Dermis microvascular lymphatic vessel endothelial cell (primary cell): ENCODE measurements around the gene PLET1. TPM values are rescaled to one million over a fixed set of nuclear protein-coding genes. Genes with fewer than 3 reads are reported as not detected.
"Not testable (repeated sequence)": the region's sequence is repeated elsewhere in the genome, so short reads cannot be mapped to it uniquely, and the experiment has no call there.

Experiments used
- DNase-seq, 2 donors: peaks; one replicate each; pipeline versions ENCODE4 v3.0.0 to v3.0.0-alpha.2; 2010; ENCODE audit warnings: low read depth in 2 of 2
- total RNA-seq: library from RNA; depleted of rRNA; stranded (reverse); fragments of >200 nt; gene quantifications from 2 replicates; pipeline ENCODE4 v1.2.1, GENCODE V29; 2014

PLET1 gene
- total RNA-seq, 1 donor from 2014 or later, result not detected

GRCh38 chr11:112212710-112213109 is 48.0 kb downstream of the PLET1 start:
- DNase-seq, result no peak

GRCh38 chr11:112212290-112212689 is 48.4 kb downstream of the PLET1 start:
- no peak for DNase-seq

GRCh38 chr11:112211536-112211935 is 49.1 kb downstream of the PLET1 start:
- no peak for DNase-seq

- DNase-seq, result no peak
These were observed 49.8 kb downstream of the PLET1 start for GRCh38 chr11:112210890-112211289.

- no peak for DNase-seq
These were observed 54.6 kb downstream of the PLET1 start for GRCh38 chr11:112206071-112206470.

- DNase-seq, result no peak
These were observed 60.4 kb downstream of the PLET1 start for GRCh38 chr11:112200252-112200651.

GRCh38 chr11:112199101-112199500 is 61.6 kb downstream of the PLET1 start:
- not testable (repeated sequence) for DNase-seq

Other genes with a start within 250 kb of the PLET1 start
- gene DLAT, start 235.5 kb downstream of the PLET1 start, total RNA-seq, result 22.8 and 30.0 TPM in 2 replicates
- gene PIH1D2, start 186.8 kb downstream of the PLET1 start, total RNA-seq, result 0.51 and 1.2 TPM in 2 replicates
- gene NKAPD1, start 186.6 kb downstream of the PLET1 start, total RNA-seq, result 12.6 and 13.9 TPM in 2 replicates
- gene TIMM8B, start 174.1 kb downstream of the PLET1 start, total RNA-seq, result 69.8 and 111 TPM in 2 replicates
- gene SDHD, start 174.0 kb downstream of the PLET1 start, total RNA-seq, result 179 and 235 TPM in 2 replicates
- not detected in 2 replicates for gene IL18, start 96.8 kb downstream of the PLET1 start, total RNA-seq
- not detected in 2 replicates for gene TEX12, start 93.5 kb downstream of the PLET1 start, total RNA-seq
- 0.13 and 0.63 TPM in 2 replicates for gene BCO2, start 85.3 kb downstream of the PLET1 start, total RNA-seq
- 21.0 and 24.8 TPM in 2 replicates for gene PTS, start 34.4 kb downstream of the PLET1 start, total RNA-seq